Right ventricle myocardium superior (tissue), 1 donor: ENCODE measurements around the gene COBLL1. TPM values are rescaled to one million over a fixed set of nuclear protein-coding genes. Genes with fewer than 3 reads are reported as not detected.

Source experiments
- ATAC-seq: fragments of 200-7000 bp; cut with Tn5 transposase; one replicate; pipeline ENCODE4 v1.9.1; 2020; ENCODE audit warnings: mild to moderate bottlenecking; ENCODE audit not compliant: poor library complexity
- DNase-seq: peaks from one replicate; pipeline ENCODE4 v3.0.0-alpha.2; 2020
- intact Hi-C: fragments of 100-400 bp; cut with DNase I; formaldehyde crosslinking; loops from one replicate; pipeline ENCODE4 v1.11.2; 2022
- total RNA-seq: library from RNA; stranded (reverse); fragmentation: NEBNext Ultra II Directional; extraction: Animal tissue kit (Norgen Biotek cat#: 25700); gene quantifications from one replicate; pipeline ENCODE4 v1.2.1, GENCODE V29; 2021
- donor health status: DM: no; HTN: yes; CAD: no; lungs with severe emphysema.

Gene COBLL1
- total RNA-seq, 1 donor from 2014 or later: 12.1 TPM

- intact Hi-C loops: no loop called here
- ATAC-seq (no peak), DNase-seq (no peak)
Measured at GRCh38 chr2:164800572-164800971, 41.1 kb downstream of the COBLL1 start.

DNA sequence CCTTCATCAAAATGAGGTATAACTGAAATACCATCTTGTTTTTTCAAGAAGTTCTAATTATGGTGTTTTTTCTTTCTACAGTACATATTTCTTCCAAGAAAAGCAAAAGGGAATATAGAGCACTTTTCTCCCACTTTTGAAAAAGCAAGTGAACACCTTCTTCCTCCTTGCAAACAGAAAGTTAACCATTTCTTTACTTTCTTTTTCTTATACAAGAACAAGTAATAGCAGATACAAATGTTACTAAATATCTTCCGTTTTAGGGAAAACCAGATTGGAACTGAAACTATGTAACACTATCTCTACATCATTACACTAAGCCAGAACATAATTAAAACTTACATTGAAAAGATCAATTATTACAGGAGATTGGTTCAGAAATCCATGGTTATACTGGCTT, 44.0 kb downstream of the COBLL1 start:
- intact Hi-C loops: no loop called here
- DNase-seq: no peak
- no peak for ATAC-seq

DNA sequence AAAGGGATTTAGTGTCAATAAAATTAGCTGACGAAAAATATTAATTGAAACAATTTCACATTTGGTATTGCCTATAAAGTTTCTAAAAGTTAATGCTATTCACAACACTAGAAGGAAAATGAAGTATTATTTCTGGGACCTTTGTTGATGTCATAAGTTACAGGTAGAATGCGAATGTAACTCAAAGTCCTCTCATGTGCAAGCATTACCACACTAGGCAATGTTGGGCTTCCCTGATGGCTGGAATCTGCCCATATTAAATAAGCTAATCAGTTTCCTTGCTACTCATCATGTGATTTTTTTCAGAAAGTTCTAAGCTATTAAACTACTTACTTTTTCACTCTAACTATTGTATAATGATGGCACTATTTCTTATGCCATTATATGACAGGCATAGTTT, 44.6 kb downstream of the COBLL1 start:
- ATAC-seq (no peak), DNase-seq (no peak)
- intact Hi-C loops: no loop called here

DNA sequence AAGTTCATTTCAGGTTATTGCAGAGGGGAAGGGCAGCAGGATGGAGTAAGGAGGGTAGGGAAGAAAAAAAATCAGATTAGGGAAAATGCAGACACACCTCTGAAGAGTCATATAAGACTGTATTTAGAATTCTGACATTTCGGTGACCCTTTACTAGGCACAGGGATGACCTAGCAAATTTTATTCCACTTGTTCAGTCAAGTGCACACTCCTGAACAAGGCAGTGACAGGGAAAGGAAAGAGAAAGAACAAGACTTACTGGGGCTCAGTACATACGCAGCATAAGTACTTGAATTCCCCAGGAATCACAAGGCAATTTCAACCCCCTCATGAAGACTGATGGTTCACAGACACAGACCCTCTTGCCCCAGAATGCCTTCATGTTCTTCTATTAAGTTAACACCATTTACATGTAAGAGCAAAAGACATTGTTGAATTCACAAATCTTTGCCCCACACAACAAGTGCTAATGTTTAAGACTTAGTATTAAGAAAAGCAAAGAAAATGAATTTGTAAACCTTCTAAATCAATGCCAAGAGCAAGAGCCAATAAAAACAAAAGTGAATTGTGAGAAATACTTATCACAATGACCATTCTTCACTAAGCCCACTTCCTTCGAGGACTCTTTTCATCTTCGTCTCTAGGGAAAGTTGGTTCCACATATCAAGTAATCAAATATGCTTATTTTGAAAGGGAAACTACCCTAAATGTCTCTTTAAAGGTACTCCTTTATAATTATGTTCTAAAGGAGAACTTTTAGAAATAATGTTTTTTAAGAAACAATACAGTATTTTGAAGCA, 47.0 kb downstream of the COBLL1 start:
- intact Hi-C loops: no loop called here
- ATAC-seq (peak; percentile 41), DNase-seq (no peak)

- DNase-seq: no peak
- ATAC-seq: no peak
- intact Hi-C loops: no loop called here
Measured at GRCh38 chr2:164794016-164794415, 47.6 kb downstream of the COBLL1 start.

DNA sequence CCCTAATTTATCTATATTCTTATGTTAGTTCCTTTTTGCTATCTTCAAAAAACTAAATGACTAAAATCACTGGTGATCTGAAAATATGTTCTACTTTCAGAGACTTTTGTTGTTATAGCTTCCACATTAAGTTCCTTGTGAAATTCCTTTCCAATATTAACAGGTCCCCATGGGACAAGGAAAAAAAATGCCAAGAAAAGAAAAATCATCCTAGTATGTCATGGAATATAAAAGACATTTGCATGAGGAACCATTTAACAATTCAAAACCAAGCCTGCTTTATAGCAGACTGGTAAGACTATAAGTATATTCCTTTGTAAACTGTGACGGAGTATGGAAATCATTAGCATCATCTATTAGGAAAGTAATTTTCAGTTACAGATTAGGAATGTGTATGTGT, 48.1 kb downstream of the COBLL1 start:
- DNase-seq (no peak), ATAC-seq (no peak)
- intact Hi-C loops: no loop called here

GRCh38 chr2:164792316-164793170, 49.1 kb downstream of the COBLL1 start:
- no peak for ATAC-seq
- DNase-seq: no peak
- intact Hi-C loops: no loop called here

DNA sequence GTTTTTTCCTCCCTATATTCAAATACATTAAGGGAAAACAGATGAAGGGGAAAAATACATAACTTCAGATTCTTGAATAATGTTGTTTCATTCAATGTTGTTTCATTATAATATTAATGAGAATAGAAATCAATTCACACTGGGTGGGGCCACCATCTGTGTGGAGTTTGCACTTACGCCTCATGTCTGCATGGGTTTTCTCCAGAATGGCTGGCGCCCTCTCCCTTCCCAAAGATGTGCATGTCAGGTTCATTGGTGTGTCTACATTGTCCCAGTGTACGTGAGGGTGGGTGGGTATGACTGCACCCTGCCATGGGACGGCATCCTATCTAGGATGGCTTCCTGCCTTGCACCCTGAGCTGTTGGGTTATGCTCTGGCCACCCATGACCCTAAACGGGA, 51.7 kb downstream of the COBLL1 start:
- ATAC-seq: no peak
- intact Hi-C loops: no loop called here
- no peak for DNase-seq

DNA sequence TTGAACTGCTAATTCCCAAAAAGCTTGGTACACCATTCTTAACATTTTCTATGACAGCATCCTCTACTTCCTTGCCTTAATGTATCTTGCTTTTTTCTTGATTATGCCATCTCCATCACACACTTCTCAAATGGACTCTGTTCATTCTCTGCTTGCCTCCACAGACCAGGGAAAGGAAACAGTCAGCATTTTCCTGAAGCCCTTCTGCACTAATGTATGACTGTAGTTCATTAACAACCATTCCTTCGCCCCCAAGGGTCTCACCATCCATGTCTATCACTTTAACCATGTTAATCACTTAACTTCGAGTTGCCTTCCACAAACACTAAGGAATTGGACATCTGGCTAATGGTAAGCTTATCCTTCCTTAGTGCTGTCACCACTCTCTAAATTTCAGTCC, 54.8 kb downstream of the COBLL1 start:
- DNase-seq: no peak
- intact Hi-C loops: no loop called here
- no peak for ATAC-seq

DNA sequence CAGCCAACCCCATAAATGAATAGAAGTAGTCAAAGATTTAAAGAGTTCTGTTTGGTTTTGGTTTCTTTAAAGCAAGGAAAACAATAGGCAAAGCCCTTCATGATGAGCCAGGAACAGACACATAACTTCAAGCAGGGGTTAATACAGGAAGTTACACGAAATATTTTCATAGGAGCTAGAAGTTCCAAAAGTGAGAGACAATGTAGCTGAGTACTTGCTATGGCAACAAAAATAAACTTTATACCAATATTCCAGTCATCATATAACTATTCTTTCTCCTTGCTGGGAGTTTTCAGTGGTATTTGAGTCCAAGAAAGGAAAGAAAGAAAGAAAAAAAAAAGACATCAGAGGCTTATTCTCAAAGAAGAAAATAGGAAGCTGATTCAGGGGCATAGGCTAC, 56.2 kb downstream of the COBLL1 start:
- intact Hi-C loops: no loop called here
- ATAC-seq: no peak
- no peak for DNase-seq

DNA sequence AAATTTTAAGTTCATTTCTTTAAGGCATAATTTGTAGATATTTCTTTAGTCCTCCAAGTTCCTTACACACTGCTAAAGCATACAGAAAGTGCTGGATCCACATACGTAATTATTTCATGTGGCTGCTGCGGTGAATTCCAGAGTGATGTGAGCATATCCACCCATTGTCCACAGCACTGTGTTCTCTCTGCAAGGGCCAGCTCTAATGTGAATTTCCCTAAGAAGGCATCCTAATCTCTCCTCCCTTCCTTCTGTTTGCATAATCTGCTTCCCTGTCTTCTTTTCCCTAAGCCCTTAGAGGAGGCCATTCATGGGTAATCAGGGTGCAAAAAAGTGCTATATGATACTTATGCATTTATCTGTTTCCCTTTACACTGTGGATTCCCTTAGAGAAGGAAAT, 57.2 kb downstream of the COBLL1 start:
- ATAC-seq: peak; percentile 38

GRCh38 chr2:164782323-164782722, 59.3 kb downstream of the COBLL1 start:
- ATAC-seq (peak; percentile 89), DNase-seq (no peak)
- intact Hi-C loops: no loop called here

More for the DNA sequence above, 57.2 kb downstream of the COBLL1 start:
- no peak for DNase-seq
- intact Hi-C loops: no loop called here

GRCh38 chr2:164781394-164781793, 60.2 kb downstream of the COBLL1 start:
- intact Hi-C loops: no loop called here
- no peak for ATAC-seq
- DNase-seq: no peak

- intact Hi-C loops: no loop called here
- DNase-seq (no peak), ATAC-seq (no peak)
Measured at GRCh38 chr2:164780611-164781178, 60.9 kb downstream of the COBLL1 start.

- intact Hi-C loops: no loop called here
- ATAC-seq: no peak
- no peak for DNase-seq
Measured at GRCh38 chr2:164779383-164780057, 62.1 kb downstream of the COBLL1 start.

GRCh38 chr2:164778723-164779122, 62.9 kb downstream of the COBLL1 start:
- no peak for ATAC-seq
- intact Hi-C loops: no loop called here
- no peak for DNase-seq

GRCh38 chr2:164777847-164778461, 63.7 kb downstream of the COBLL1 start:
- no peak for DNase-seq
- intact Hi-C loops: no loop called here
- ATAC-seq: no peak

- intact Hi-C loops: no loop called here
- ATAC-seq (no peak), DNase-seq (no peak)
Measured at GRCh38 chr2:164773635-164774034, 68.0 kb downstream of the COBLL1 start.

DNA sequence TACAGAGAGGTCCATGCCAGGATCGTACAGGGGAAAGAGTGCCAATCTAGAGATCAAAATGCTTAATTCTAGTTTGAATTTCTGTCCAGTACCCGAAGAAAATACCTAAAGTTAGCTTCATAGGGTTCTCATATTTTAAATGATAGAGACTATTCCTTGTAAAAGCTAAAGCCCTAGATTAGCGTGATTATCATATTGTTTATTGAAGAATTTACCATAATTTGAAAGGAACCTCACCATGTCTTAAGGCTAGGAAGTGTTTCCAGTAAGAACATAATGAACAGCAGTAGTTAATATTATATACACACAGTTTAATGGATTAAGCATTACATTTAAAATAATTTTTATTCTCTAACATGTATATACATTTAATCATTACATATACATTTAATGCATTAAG, 68.5 kb downstream of the COBLL1 start:
- DNase-seq (no peak), ATAC-seq (no peak)
- intact Hi-C loops: no loop called here
